PFSK-1 (cell line): ENCODE data around the gene SNX13.

Source experiments
- POLR2AphosphoS5 ChIP-seq: IDR thresholded peaks from 2 replicates; pipeline ENCODE4 v1.6.1; 2012; ENCODE audit warnings: low read depth, mild to moderate bottlenecking, control low read depth, low read length, moderate library complexity
- SIN3A ChIP-seq: IDR thresholded peaks from 2 replicates; pipeline ENCODE4 v1.6.1; 2012; ENCODE audit warnings: mild to moderate bottlenecking, low read length, moderate library complexity, borderline replicate concordance; ENCODE audit not compliant: insufficient read depth
- TAF1 ChIP-seq: IDR thresholded peaks from 2 replicates; pipeline ENCODE4 v1.6.1; 2012; ENCODE audit warnings: low read length, control low read depth, borderline replicate concordance; ENCODE audit not compliant: insufficient read depth
- TF ChIP-seq, protein P1 (sequence below), 2 experiments: IDR thresholded peaks; 2 replicates each; pipeline versions ENCODE4 v1.6.1 to v1.8.0; 2011 to 2012; ENCODE audit warnings: low read depth in 2 of 2, low read length in 2 of 2, control low read depth in 1 of 2, inconsistent platforms in 1 of 2, mild to moderate bottlenecking in 1 of 2, moderate library complexity in 1 of 2; ENCODE audit not compliant: insufficient read depth in 1 of 2

DNA sequence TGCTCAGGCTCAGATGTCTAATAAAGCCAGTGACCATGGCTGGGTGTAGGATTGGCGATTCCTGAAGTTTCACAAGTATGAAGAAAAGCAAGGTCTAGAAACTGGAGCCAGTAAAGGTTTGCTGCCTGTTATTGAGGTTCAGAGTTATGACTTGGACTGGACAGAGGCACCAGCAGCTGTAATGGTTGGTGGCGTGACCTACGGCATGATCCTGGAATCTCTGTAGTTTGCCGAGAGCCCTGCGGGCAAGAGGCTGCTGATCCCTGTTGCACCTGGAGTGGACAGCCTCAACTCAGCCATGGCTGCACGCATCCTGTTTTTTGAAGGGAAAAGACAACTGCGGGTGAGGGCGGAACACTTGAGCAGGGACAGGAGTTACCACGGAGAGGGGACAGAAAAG is 22.4 kb upstream of the SNX13 start:
- TF ChIP-seq, protein P1, sequence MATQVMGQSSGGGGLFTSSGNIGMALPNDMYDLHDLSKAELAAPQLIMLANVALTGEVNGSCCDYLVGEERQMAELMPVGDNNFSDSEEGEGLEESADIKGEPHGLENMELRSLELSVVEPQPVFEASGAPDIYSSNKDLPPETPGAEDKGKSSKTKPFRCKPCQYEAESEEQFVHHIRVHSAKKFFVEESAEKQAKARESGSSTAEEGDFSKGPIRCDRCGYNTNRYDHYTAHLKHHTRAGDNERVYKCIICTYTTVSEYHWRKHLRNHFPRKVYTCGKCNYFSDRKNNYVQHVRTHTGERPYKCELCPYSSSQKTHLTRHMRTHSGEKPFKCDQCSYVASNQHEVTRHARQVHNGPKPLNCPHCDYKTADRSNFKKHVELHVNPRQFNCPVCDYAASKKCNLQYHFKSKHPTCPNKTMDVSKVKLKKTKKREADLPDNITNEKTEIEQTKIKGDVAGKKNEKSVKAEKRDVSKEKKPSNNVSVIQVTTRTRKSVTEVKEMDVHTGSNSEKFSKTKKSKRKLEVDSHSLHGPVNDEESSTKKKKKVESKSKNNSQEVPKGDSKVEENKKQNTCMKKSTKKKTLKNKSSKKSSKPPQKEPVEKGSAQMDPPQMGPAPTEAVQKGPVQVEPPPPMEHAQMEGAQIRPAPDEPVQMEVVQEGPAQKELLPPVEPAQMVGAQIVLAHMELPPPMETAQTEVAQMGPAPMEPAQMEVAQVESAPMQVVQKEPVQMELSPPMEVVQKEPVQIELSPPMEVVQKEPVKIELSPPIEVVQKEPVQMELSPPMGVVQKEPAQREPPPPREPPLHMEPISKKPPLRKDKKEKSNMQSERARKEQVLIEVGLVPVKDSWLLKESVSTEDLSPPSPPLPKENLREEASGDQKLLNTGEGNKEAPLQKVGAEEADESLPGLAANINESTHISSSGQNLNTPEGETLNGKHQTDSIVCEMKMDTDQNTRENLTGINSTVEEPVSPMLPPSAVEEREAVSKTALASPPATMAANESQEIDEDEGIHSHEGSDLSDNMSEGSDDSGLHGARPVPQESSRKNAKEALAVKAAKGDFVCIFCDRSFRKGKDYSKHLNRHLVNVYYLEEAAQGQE (IDR thresholded peaks at IDR 0.05; ENCODE audit: insufficient read depth in 1 of 2, low read depth in 2 of 2, low read length in 2 of 2) = no peak
- TF ChIP-seq TAF1 = no peak
- no peak for TF ChIP-seq SIN3A
- no peak for TF ChIP-seq POLR2AphosphoS5
